NCI-H1694 (cell line): ENCODE data around the gene PCYT2.
A peak's percentile ranks its signal among the peaks of the same experiment; 100 is the strongest.

ENCODE experiments used
- DNase-seq: peaks from one replicate; lab custom pipeline; 2025; lab: John Stamatoyannopoulos, UW

The PCYT2 gene

GRCh38 chr17:81869221-81870130 is 41.7 kb downstream of the PCYT2 start:
- no peak for DNase-seq

- no peak for DNase-seq
Observed at GRCh38 chr17:81868674-81869220, 42.5 kb downstream of the PCYT2 start.

GRCh38 chr17:81867991-81868673 is 43.1 kb downstream of the PCYT2 start:
- no peak for DNase-seq

GRCh38 chr17:81867170-81867990 is 43.8 kb downstream of the PCYT2 start:
- no peak for DNase-seq

DNA sequence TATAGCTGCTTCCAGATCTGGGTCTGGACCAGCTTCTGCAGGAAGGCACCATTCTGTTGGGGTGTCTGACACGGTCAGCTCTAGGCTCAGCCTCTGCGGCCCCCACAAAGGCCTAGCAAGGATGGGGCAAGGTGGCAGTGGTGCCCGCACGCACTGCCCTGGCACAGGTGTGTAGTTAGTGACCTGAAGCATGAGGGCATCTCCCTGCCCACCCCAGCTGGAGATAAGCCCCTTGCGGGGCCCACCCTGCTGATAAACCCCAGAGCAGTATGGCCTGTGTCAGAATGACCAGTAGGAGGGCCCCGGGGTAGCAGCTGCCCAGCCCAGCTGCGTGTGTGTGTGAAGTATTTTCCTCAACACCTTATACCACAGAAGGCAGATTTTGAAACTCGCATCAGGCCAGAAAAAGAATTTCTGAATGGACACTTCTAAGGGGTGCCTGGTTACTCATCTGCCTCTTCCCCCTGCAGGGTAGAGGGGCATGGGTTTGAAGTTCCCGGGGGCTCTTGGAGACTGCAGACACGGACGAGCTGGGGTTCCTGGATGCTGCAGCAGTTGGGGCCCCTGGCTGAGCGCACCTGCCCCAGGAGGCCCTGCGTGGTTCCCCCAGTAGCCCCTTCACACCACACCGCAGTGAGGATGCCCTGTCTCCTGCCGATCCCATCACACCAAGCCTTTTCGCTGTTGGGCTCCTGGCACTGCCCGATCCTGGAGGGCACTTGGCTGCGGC is 44.6 kb downstream of the PCYT2 start:
- no peak for DNase-seq

DNA sequence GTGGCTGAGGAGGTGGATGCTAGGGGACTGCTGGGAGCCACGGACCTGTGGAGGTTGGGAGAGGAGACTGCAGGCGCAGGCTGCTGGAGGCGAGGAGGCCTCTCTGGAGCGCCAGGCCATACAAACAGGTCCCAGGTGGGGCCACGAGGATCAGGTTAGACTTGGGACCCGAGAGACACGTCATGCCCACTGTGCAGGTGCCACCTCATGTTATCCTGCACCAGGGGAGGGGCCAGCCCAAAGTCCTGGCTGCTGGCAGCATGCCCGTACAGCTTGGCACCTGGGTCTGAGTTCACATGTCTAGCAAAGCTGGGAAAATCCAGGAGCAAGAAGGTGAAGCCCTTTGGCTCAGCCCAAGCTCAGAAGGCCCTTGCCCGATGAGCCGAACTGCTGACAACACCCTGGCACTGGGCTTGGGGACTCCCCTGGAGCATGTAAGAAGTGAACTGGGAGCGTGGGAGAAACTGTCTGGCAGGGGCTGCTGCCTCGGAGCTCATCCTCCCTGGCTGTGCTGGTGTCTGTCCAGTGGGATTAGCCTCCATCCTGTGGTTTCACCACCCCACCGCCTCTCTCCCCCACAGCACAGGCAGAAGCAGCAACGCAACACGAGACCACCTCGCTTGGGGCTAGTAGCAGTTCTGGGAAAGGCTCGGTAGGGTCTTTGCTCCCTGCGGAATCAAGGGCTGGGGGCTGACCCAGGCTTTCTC is 45.3 kb downstream of the PCYT2 start:
- no peak for DNase-seq

- no peak for DNase-seq
Observed at GRCh38 chr17:81865358-81865732, 45.9 kb downstream of the PCYT2 start.

DNA sequence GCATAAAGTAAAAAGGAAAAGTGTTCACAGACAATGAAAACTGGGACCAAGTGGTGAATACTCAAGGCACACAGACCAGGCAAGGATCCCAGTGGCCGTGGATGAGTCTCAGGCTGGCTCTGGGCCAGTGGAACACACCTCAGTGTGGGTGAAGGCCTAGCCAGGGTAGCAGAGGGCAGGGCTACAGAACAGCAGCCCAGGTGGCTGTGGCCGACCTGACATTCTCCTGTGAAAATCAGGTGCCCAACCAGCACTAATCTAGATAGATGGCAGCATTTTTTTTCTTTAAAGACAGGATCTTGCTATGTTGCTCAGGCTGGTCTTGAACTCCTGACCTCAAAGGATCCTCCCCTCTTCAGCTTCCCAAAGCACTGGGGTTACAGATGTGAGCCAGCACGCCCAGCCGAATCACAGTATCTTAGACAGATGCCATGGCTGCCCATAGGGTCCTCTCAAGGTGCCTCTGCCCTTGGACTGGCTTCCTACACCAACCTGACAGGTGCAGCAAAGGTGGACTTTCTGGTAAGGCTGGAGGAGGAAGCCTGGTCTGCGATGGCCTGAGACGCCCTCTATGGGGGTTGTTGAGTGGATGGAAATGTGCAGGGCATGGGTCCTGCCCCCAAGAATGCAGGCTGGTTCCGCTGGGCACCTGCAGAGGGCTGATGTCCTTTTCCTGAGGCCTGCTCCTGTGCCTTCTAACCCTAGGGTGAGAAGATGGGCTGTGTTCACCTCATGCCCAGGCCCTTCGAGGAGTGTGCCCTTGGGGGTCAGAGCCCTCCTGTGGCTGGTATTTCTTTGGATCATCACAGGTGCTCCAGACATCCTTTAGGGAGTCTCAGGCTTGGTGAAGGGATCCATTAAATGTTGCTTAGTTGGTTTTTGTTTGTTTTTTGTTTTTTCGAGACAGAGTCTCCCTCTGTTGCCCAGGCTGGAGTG is 47.1 kb downstream of the PCYT2 start:
- DNase-seq, result no peak

- DNase-seq, result no peak
Observed at GRCh38 chr17:81863123-81863675, 48.0 kb downstream of the PCYT2 start.

DNA sequence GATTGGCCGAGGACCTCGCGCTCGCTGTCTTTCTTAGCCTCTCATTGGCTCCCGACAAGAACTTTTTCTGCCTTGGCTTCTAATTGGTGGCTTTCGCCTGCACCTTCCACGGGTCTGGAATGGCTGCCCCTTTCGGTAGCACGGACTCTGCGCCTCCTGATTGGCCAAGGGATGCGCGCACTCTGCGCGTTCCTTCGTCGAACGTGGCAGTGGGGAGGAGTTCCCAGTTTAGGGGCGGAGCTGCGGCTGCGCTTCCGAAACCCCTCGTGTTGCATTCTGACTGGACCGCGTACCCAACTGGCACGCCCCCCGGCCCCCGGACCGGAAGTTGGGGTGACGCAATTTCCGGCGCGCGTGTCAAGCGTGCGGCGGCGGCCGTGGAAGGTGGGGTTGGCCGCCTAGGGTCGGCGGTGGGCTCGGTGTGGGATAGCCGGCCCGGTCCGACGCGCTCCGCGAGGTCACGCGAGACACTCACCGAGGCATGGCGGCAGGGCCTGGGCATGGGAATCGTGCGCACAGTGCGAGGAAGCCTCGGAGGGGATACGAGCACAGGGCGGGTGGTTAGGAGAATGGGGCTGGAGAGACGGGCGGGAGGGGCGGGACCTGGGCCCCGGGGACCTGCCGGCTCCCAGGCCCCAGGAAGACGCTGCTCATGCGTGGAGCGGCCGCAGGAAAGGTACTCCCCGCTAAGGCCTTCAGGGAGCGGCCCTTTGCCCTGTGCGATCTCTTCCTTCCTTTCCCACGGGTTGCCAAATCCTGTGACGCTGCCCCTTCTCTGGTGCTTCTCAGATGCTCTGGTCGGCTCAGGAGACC is 50.2 kb downstream of the PCYT2 start:
- DNase-seq, result peak; percentile 100

- DNase-seq, result no peak
Observed at GRCh38 chr17:81859906-81860755, 51.1 kb downstream of the PCYT2 start, which contains the start of gene P4HB. Gene P4HB (minus strand): TSS chr17:81860535. CDS start chr17:81860471, 64 bp downstream.

DNA sequence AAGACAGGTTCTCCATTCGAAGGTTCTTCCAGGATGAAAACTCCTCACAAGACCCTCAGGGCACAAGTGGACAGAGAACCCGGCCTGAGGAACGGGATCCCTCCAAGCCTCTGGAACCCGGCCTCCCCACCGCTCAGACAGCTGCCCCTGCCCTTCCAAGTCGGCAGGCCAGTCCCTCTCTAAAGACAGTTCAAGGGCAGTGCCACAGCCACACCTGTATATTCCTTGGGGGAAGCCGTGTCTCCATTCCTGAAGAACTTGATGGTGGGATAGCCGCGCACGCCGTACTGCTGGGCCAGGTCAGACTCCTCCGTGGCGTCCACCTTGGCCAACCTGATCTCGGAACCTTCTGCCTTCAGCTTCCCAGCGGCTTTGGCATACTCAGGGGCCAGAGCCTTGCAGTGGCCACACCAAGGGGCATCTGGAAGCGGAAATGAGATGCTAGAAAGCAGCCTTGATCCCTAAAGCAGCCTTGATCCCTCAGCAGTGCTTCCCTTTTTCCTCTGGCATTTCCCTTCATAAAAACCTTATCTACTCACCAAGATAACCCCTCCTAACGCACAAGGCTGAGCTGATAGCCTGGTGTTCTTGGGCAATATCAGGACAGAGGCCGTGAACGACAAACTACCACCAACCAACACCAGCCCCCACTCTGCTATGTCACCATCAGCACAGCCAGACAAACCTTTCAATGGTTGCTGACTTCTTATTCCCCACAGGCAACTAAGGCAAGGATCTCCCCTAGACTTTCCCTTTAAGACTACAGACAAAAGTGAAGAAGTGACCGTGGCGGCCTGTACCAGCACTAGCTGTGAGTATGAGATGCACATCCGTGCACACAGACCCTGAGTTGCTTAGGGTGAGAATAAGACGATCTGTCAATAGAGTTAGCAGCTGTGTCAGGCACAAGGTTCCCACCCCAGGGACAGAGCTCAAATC is 52.0 kb downstream of the PCYT2 start:
- no peak for DNase-seq

DNA sequence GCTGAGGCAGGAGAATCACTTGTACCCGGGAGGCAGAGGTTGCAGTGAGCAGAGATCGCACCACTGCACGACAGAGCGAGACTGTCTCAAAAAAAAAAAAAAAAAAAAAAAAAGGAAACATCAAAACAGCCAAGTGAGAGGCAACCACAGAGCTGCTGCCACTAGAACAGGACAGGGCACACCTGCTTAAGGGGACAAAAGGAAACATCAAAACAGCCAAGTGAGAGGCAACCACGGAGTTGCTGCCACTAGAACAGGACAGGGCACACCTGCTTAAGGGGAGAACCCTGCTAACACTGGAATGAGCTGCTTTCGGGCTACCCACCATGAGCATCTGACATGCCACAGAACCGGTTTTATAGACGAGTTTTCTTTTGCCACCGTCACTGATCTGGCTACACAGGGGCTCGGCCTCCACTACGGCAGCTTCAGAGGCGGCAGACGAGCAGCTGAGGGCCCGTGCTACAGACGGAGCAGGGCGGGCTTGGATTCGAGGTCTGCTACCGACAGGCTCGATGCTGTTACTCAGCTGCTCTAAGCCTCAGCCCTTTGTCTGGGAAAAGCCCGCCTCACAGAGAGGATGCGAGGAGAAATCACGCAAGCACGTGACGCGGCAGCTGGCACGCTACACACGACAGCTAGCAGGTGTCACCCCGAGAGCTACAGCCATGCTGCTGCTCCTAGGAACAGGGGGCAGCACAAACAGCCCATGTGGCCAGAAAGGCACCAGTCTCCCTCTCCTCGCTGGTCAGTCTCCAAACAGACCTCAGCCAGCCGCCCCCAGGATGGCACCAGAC is 52.8 kb downstream of the PCYT2 start:
- no peak for DNase-seq

GRCh38 chr17:81854974-81855774 is 56.0 kb downstream of the PCYT2 start:
- DNase-seq, result no peak

DNA sequence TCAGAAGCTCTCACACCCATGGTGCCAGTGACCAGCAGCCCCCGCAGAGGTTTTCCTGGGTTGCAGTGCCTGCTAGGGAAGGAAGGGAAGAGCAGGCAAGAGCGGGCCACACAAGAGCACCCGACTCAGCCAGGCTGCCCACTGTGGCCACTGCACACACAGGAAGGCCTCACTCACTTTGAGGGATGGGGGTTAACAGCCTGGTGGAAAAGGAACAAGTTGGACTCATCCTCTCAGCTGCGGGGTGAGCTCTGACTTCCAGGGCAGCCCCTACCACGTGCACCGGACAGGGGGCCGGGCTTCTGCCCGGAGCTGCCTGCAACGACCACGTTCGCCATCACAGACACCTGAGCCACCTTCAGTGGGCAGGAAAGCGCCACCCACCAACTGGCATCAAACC is 59.0 kb downstream of the PCYT2 start:
- no peak for DNase-seq
